Skeletal muscle cell (primary cell): ENCODE data around the gene EOLA1.
A peak's percentile ranks its signal among the peaks of the same experiment; 100 is the strongest.
"Not testable (repeated sequence)": the region's sequence is repeated elsewhere in the genome, so short reads cannot be mapped to it uniquely, and the experiment has no call there.

ENCODE experiments used
- DNase-seq: peaks from one replicate; pipeline ENCODE4 v3.0.0-alpha.2; 2010; ENCODE audit warnings: low read depth
- H3K4me3 ChIP-seq: 2 replicates; pipeline ENCODE4 v1.5.1; 2011; ENCODE audit warnings: low read depth, mild to moderate bottlenecking, control low read depth, low read length, moderate library complexity

Gene EOLA1

DNA sequence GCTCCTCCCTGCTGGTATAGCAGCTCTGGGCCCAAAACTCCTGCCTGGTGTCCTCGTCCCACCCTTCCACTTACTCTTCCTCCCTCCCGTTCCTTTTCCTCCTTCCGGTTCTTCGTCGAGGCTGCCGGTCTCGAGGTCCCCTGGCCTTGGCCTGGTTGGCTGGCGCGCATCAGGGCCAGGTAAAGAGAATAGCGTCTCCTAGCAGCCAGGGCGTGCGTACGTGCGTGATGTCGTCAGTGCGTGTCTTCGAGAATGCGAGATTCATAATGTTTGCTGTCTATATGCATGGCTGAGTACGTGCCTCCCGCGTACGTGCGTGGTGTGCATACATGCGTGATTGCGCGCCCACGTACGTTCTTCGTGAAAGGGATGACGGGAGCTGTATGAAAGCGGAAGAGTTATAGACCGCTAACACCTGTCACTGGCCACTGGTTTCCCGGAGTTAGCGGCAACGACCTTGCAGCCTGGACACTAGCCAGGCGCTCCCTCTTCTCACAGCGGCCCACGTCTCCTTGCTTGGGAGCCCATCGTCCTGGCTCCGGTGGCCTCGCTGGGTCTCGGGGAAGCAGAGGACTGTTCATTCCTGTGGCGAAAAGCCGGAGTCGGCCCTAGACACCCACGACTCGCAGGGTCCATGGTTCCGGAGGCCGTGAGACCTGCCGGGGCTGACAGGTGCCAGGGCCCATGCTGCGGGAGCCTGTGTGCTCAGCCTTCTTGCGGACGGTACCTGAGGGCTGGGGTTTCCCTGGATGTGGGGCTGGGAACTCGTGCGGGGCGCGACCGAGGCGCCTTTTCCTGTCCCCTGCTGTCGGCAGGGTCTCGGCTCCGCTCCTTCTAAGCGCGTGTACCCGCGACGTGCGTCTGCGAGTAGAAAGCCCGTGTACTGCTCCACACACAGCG, at the start of gene EOLA1:
Gene EOLA1 (plus strand): TSS at position 392 of the 900 bp plus-strand sequence. CDS start 4,619 bp downstream, outside the sequence.
- peak within 1 kb of the TSS; percentile 75 for H3K4me3 ChIP-seq
- peak; percentile 89 for DNase-seq

DNA sequence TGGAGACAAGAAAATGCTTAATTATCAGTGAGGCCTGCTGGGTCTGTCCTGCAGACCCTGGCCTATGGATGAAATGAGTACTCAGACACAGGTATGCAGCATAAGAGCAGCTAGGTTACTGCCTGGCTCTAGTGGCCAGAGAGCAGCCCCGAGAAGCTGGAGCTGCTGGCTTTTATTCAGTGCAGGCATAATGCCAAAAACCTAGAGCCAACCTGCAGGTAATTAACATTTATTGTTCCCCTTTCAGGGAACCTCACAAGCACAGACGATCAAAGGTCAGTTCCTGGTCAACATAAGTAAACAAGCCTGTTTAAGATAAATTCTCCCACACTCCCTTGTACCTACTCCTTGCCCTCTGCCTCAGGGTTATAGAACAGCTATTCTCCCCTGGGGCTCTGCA, 49.0 kb upstream of the EOLA1 start:
- H3K4me3 ChIP-seq = no peak overlapping the region
- no peak for DNase-seq

DNA sequence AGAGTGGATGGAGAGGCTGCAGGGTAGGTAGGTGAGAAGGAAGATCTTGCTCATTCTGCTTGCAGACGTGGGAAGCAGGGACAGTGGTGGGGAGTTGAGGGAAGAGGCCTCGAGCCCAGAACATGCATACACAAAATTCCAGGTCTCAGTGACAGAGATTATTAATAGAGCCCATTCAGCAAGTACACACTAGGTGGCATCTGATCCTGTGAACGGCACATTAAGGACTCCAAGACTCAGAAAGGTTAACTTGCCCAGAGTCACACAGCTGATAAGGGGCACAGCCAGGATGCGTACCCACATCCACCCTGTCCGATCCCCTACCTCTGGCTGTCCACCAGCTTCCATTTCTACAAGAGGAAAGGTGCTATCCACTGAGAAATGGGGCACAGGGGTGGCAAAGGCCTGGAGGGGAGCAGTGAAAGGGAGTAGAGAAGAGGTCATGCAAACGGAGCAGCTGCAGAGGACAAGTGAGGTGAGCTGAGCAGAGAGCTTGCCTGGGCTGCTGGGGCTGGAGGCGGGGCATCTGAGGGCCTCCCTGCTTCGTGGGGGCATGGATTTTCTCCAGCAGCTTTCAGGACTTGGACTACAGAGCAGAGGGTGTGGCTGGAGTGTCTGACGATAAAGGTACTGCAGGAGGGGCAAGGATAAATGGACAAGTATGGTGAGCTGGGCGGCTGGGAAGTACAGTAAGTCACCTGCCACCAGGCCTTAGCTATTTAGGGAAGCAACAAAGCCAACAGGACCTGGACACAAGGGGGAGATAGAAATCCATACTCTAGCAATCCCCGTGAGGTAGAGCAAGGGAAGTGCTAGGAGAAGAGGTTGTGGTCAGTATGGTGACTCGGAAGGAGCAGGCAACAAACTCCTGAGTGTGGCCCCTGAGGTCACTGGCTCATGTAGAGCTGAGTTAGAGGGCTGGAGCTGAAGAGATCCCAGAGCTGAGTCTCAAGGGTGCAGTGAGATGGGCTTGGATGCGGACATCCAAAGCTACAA, 46.9 kb upstream of the EOLA1 start:
- H3K4me3 ChIP-seq = no peak overlapping the region
- DNase-seq = no peak

DNA sequence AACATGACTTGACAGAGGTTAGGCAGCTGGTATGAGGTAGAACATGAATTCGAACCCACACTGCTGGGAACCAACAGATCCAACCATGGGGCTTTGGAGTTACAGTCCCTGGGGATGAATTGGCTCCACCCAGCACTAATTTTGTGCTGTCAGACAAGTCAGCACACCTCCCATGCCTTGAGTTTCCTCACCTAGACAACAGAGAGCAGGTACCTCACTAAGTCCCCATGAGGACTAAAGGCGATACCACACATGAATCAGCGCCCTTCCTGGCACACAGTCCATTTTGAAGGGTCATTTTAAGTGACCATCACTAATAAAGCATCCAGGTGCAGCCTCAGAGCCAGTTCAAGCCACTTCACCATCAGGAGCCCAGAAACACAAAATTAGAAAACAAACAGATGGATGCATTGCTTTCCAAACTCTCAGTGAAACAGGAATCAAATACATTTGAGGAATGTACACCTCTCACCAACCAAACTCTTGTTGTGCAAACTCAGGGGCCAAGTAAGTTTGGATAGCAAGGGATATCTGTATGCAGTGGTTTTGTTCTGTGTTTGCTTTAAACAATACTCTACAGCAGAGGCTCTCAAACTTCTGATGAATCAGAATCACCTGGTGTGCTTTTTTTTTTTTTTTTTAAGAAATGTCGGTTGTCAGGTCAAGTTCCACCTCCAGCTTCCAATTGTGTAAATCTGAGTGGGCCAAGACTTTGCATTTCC, 45.8 kb upstream of the EOLA1 start:
- no peak for DNase-seq
- H3K4me3 ChIP-seq = no peak overlapping the region

DNA sequence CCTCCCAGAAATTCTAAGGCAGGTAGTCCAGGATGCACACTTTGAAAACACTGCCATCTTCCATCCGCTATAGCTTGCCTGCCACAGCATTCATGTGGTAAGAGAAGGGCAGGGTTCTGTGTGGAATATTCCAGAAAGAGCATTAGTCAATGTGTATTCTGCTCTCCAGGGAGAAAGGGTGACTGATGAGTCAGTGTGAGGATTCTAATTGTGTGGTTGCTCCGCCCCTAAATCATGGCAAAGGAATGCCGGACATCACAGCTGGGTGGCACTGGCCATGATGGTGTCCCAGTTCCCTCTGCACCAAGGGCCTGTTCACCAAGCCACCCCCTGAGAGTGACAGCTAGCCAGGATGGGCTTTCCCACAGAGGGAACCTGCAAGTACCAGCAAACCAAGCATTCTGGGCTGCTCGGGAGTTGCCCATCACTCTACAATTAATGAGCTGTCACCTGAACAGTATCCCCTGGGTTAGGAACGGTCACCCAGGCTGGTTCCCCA, 45.2 kb upstream of the EOLA1 start:
- H3K4me3 ChIP-seq = no peak overlapping the region
- DNase-seq = peak; percentile 39

DNA sequence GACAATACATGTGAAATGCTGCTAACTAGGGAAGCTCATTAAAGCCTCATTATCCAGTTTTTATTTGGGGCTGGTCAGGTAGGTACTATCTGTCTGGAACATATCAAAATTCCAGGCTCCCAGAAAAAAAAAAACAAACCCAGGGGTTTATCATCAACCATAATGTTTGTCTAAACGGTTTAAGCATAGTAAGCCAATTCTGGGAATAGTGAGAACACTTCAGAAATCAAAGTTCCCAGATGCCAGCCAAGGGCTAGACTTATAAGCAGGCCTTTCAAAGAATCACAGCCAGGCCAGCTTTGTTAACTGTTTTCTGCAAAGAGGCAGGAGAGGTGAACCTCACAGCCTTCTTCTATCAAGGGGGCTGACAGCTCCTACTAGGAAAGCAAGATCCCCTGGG, 43.8 kb upstream of the EOLA1 start:
- DNase-seq = no peak
- no peak overlapping the region for H3K4me3 ChIP-seq

DNA sequence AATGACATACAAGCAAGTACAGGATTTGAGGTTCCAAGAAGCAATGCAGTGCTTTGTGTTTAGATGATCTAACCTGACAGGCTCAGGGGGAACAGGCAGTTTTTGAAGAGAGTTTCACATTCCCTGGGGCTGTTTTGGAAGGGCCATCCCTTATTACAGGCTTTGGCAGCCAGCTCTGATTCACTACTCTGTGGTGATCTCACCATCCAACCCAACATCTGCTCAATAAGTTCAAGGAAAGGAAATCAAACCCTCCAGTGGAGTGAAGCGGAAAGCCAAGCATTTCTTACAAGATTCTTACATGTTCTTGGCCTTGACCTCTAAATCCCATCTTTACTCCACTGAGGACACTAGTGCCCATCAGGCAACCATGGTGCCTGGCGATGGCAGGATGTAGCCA, 43.2 kb upstream of the EOLA1 start:
- no peak overlapping the region for H3K4me3 ChIP-seq
- peak; percentile 18 for DNase-seq

DNA sequence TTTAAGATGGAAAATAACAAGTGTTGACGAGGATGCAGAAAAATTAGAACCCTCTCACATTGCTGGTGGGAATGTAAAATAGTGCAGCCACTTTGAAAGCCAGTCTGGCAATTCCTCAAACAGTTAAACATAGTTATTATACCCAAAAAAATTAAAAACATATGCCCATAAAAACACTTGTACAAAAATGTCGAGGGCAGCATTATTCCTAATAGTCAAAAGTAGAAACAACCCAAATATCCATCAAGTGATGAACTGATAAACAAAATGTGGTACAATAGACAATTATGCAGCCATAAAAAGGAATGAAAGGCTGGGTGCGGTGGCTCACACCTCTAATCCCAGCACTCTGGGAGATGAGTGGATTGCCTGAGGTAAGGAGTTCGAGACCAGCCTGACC, 42.0 kb upstream of the EOLA1 start:
- DNase-seq = no peak
- H3K4me3 ChIP-seq = no peak overlapping the region

DNA sequence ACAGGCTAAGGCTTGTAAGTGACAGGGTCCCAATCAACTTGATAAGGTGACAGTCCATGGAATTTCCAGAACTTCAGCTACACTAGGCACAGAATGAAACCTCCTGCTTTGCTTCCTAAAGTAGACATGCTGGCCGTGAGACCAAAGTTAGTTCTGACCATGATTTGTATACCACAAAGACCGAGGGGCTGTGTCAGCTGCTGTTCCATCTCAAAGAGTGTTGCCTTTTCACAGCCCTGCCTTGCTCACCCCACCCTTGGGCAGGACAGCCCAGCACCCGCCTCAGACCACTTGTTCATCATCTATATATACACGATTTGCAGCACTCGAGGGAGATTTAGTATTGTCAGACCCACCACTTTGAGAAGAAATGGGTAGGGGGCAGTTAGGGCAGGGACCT, 41.0 kb upstream of the EOLA1 start:
- no peak for DNase-seq
- H3K4me3 ChIP-seq = no peak overlapping the region

DNA sequence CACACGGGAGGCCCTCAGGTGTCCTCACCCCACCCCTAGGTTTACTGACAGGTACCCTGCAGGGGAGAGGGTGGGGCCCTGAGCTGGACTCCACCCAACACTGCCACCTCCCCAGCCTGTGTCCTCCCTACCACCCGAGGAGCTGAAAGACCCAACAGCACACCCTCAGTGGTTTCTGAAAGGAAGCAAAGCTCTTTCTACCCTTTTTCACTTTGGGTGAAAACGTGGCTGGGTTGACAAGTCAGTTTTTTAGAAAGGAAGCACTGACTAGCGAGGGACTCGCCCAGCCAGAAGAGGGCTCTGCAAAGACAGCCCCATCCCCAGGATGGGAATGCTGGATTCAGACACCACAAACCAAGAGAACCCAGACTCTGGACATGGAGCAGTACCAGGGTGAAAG, 37.9 kb upstream of the EOLA1 start:
- DNase-seq, H3K4me3 ChIP-seq: not testable (repeated sequence)

DNA sequence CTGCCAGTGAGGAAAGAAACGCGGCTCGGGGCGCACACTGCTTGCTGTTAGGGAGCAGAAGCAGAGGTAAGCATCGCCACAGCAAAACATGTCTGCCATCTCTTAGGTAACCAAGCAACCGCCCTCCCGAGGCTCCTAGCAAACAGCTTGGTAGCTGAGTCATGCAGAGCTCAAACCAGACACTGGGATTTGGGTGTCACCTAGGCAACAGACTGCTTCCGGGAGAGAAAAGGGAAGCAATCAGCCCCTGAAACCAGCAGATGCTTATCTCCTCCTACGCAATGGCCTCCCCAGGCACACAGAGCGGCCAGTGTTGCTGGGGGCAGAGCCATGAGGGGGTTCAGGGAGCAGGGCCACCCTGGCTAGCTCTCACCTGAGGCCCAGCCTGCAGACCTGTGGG, 37.4 kb upstream of the EOLA1 start:
- H3K4me3 ChIP-seq = peak overlapping the region; percentile 11
- DNase-seq = not testable (repeated sequence)

DNA sequence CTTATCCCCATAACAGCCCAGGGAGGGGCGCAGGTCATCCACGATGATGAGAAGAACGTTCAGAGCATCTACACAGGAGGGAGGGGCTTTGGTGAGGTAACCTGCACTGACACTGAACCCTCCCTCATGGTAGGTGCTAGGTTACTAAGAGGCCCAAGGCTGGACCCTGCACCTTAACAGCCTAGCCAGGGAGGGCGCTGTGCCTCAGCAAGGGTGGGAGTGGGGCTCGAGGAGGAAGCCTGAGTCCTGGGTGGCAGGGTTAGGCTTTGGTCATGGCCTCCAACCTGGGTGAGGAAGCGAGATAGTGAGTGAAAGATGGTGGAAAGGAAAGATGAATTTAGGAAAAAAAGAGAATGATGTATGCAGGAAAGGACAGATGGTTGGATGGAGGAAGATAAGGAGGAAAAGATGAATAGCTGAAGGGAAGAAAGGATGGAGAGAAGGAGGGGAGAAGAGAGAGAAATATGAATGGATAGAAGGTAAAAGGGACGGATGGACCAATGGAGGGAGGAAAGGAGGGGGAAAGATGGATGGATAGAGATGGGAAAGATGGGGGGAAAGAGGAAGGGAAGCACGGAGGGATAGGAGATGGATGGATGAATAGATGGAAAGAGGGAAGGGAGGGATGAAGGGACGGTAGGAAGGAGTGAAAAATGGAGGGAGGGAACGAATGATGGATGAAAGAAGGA, 36.4 kb upstream of the EOLA1 start:
- H3K4me3 ChIP-seq = peak overlapping the region; percentile 64
- DNase-seq = no peak

DNA sequence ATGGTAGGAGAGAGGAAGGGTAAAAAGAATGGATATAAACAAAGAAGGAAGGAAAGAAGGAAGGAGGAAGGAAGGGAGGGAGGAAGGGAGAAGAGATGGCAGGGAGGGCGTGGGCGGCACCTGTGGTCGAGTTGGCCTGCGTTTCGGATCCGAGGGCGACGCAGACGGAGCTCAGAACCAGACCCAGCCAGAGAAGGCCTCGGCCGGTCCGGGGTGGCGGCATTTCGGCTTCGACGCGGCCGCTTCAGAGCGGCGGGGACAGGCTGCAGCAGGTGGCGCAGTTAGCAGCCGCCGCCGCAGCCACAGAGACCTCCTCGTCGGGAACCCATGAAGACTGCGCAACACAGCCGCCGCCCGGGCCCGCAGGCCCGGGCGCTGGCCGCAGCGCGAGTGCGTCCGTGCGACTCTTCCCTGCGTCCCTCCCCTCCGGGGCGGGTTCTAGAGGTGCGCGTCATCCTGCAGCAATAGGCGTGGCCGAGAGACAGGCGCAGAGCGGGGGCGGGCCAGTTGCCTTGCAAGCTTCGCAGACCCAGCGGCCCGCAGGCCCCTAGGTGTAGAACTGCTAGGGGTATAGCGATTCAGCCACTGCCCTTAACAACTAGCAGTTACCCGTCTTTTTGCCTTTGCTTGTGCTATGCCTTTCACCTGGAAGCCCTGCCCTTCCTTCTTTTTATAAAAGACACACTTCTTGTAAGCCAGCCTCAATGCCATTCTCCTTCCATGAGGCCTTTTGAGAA, 35.7 kb upstream of the EOLA1 start, which contains the start of gene IDS:
Gene IDS (minus strand): TSS at position 392 of the 737 bp plus-strand sequence. CDS start 169 bp downstream, at position 223.
- H3K4me3 ChIP-seq = peak within 1 kb of the TSS; percentile 64
- peak; percentile 65 for DNase-seq

DNA sequence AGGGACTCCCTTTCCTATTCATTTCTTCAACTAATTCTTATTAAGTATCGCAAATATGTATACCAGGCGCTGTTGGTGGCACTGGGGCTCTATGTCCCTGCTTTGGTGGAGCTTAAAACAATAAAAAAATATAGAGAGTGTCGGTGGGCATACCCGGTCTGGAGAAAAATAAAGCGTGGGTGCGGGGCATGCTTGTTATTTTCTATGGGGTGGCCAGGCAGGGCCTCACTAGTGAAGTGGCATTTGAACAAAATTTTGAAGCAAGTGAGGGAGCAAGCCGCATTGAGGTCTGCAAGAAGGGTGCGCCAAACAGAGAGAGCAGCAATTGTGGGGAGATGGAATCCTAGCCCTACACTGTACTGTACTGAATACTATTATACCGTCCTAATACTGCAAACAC, 35.1 kb upstream of the EOLA1 start:
- DNase-seq = no peak
- H3K4me3 ChIP-seq = no peak overlapping the region

DNA sequence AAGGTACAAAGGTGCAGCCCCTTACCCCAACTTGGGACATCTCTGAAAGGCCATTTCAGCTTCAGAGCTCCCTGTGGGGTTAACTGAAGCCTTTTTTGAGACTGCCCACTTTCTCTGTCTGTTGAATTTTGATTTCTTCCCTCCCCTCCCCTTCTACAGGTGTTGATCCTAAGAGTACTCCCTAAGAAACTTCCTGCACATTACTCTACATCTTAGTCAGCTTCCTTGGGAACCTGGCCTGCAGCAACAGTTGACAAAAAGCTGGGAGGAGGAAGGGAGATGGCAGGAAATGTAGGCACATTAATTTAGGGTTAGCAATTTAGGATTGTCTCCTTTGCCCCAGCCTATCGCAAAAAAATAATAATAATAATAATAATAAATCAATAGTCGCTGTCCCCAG, 34.5 kb upstream of the EOLA1 start:
- H3K4me3 ChIP-seq = no peak overlapping the region
- DNase-seq = no peak

DNA sequence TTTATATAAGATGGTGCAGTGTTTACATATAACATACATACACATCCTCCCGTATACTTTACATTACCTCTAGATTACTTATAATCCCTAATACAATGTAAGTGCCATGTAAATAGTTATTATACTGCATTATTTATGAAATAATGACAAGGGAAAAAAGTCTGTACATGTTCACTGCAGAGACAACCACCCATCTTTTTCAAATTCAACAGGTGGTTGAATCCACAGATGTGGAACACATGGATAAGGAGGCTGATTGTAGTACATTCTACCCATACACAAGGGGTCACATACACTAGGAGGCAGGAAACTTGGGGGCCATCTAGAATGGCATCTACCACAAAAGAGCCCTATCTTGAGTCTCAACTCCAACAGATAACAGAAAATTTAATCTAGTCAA, 32.3 kb upstream of the EOLA1 start:
- H3K4me3 ChIP-seq = no peak overlapping the region
- no peak for DNase-seq

DNA sequence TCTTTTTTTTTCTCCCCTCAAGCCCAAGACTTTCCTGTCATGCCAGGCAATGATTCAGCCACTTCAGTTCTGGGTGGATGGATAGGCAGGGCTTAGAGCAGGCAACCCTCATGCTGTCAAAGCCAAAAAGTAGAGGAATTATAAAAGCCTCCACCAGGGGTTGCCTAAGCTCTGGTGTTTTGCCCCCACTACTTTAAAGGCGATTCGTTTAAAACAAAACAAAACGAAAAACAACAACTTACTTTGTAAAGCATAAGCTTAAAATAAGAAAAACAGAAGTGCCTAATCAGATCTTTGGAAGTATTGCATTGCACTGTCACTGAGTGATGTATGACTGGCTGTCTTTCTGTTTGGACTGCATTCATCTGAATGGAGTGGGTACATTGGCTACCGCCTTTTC, 30.4 kb upstream of the EOLA1 start:
- no peak for DNase-seq
- H3K4me3 ChIP-seq = no peak overlapping the region

DNA sequence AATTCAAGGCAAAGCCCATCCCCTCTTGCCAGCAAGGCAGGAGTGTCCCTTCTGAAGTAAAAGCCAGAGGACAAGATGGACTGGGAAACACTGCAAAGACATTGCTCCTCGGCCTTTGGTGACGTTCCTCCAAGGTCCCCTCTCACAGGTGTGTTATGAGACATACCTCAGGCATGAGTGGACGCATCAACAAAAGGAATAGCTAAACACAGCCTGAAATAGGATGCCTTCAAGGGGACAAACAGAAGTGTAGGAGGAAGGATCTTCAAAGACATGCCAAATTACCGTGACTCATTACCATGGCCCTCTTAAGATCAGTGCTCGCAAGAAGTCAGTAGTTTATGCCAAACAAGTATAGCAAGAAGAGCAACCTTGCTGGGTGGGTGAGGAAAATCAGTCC, 29.7 kb upstream of the EOLA1 start:
- DNase-seq = no peak

More for the DNA sequence above, 29.7 kb upstream of the EOLA1 start:
- H3K4me3 ChIP-seq = no peak overlapping the region
